Activated naive CD4-positive, alpha-beta T cell treated with anti-CD3 and anti-CD28 coated beads, Interleukin-2, amount 50 U/mL, for 24 hours (primary cell): ENCODE data around the gene ATE1.
"Not testable (repeated sequence)": the region's sequence is repeated elsewhere in the genome, so short reads cannot be mapped to it uniquely, and the experiment has no call there.

ENCODE experiments used
- H3K27ac Mint-ChIP-seq: one replicate; pipeline ENCODE4 v1.8.0; 2021; ENCODE audit warnings: mild to moderate bottlenecking, mixed read lengths
- H3K27me3 Mint-ChIP-seq: one replicate; pipeline ENCODE4 v1.8.0; 2021; ENCODE audit warnings: mixed read lengths
- H3K36me3 Mint-ChIP-seq: one replicate; pipeline ENCODE4 v1.8.0; 2021; ENCODE audit warnings: mixed read lengths
- H3K4me1 Mint-ChIP-seq: one replicate; pipeline ENCODE4 v1.8.0; 2021; ENCODE audit warnings: mixed read lengths
- H3K4me3 Mint-ChIP-seq: one replicate; pipeline ENCODE4 v1.8.0; 2021; ENCODE audit warnings: mild to moderate bottlenecking, mixed read lengths
- H3K9me3 Mint-ChIP-seq: one replicate; pipeline ENCODE4 v1.8.0; 2021; ENCODE audit warnings: mixed read lengths

ATE1 gene

GRCh38 chr10:121942749-121943416 lies 15.1 kb upstream of the ATE1 start:
- Mint-ChIP-seq H3K27ac (no peak overlapping the region), H3K4me1 (no peaks in the 10 kb centered on the region), H3K27me3 (peaks cover 9% of the 10 kb centered on the region), H3K36me3 (no peaks in the 10 kb centered on the region), H3K4me3 (no peak overlapping the region), H3K9me3 (no peaks in the 10 kb centered on the region)

- Mint-ChIP-seq H3K4me3 (no peak overlapping the region), H3K4me1 (no peaks in the 10 kb centered on the region), H3K36me3 (no peaks in the 10 kb centered on the region), H3K9me3 (no peaks in the 10 kb centered on the region), H3K27me3 (peaks cover 9% of the 10 kb centered on the region), H3K27ac (no peak overlapping the region)
Observed at GRCh38 chr10:121941532-121941931, 13.7 kb upstream of the ATE1 start.

GRCh38 chr10:121936295-121936694 lies 8.5 kb upstream of the ATE1 start:
- H3K9me3 Mint-ChIP-seq, result no peaks in the 10 kb centered on the region
- no peak overlapping the region for H3K4me3 Mint-ChIP-seq
- H3K27ac Mint-ChIP-seq, result no peak overlapping the region
- H3K27me3 Mint-ChIP-seq, result peaks cover 5% of the 10 kb centered on the region
- no peaks in the 10 kb centered on the region for H3K4me1 Mint-ChIP-seq
- H3K36me3 Mint-ChIP-seq, result no peaks in the 10 kb centered on the region

GRCh38 chr10:121935702-121936101 lies 7.9 kb upstream of the ATE1 start:
- Mint-ChIP-seq H3K4me3 (no peak overlapping the region), H3K27ac (no peak overlapping the region), H3K4me1 (no peaks in the 10 kb centered on the region), H3K27me3 (peaks cover 5% of the 10 kb centered on the region), H3K9me3 (no peaks in the 10 kb centered on the region), H3K36me3 (no peaks in the 10 kb centered on the region)

DNA sequence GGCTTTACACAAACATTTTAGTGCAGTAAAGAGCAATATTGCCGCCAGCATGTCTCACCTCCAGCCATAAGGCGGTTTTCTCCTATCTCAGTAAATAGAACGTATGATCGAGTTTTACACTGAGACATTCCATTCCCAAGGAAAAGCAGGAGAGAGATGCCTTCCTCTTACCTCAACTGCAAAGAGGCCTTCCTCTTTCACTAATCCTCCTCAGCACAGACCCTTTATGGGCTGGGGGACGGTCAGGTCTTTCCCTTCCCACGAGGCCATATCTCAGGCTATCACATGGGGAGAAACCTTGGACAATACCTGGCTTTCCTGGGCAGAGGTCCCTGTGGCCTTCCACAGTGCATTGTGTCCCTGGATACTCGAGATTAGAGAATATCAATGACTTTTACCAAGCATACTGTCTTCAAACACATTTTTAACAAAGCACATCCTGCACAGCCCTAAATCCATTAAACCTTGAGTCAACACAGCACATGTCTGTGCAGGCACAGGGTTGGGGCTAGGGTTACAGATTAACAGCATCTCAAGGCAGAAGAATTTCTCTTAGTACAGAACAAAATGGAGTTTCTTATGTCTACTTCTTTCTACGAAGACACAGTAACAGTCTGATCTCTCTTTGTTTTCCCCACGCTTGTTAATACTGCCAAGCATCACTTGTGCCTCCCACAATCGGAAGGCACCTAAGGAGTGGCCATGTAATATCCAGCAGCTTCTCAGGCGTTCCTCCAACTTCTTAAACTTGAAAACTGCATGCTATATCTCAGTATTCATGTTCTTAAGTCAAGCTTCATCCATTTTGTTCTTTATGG lies 2.6 kb upstream of the ATE1 start:
- H3K27ac Mint-ChIP-seq, H3K27me3 Mint-ChIP-seq, H3K36me3 Mint-ChIP-seq, H3K9me3 Mint-ChIP-seq: not testable (repeated sequence)
- peak overlapping the region; percentile 62 for H3K4me3 Mint-ChIP-seq
- peaks cover 25% of the 10 kb centered on the region for H3K4me1 Mint-ChIP-seq

DNA sequence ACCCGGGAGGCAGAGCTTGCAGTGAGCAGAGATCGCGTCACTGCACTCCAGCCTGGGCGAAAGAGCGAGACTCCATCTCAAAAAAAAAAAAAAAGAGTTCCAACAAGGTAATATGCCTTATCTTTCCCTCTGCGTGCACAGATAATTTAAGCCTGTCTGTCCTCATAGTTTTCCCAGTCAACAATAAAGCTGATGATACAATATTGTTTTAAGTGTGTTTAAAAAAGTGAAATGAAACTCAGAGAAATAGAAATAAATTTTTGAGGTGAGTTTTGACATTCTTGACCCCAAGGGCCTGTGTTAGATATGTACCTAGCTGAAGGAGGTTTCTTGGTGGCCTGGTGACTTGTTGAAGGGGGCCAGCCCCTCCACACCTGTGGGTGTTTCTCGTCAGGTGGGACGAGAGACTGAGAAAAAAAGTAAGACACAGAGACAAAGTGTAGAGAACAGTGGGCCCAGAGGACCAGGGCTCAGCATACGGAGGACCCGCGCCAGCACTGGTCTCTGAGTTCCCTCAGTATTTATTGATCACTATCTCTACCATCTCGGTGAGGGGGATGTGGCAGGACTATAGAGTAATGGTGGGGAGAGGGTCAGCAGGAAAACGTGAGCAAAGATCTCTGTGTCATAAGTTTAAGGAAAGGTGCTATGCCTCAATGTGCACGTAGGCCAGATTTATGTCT lies 1.9 kb upstream of the ATE1 start:
- H3K9me3 Mint-ChIP-seq, H3K36me3 Mint-ChIP-seq, H3K27me3 Mint-ChIP-seq: not testable (repeated sequence)
- Mint-ChIP-seq H3K4me1 (peaks cover 32% of the 10 kb centered on the region), H3K4me3 (peak overlapping the region; percentile 62), H3K27ac (peak overlapping the region; percentile 68)

- no peaks in the 10 kb centered on the region for H3K27me3 Mint-ChIP-seq
- no peaks in the 10 kb centered on the region for H3K36me3 Mint-ChIP-seq
Observed at GRCh38 chr10:121928528-121928884, 675 bp upstream of the ATE1 start.

GRCh38 chr10:121927318-121927840 lies 452 bp downstream of the ATE1 start:
- no peaks in the 10 kb centered on the region for H3K9me3 Mint-ChIP-seq
- peak overlapping the region; percentile 80 for H3K27ac Mint-ChIP-seq
- H3K4me1 Mint-ChIP-seq, result peaks cover 38% of the 10 kb centered on the region

More at GRCh38 chr10:121928528-121928884, 675 bp upstream of the ATE1 start:
- Mint-ChIP-seq H3K4me3 (peak overlapping the region; percentile 90), H3K4me1 (peaks cover 32% of the 10 kb centered on the region), H3K9me3 (no peaks in the 10 kb centered on the region), H3K27ac (peak overlapping the region; percentile 89)

DNA sequence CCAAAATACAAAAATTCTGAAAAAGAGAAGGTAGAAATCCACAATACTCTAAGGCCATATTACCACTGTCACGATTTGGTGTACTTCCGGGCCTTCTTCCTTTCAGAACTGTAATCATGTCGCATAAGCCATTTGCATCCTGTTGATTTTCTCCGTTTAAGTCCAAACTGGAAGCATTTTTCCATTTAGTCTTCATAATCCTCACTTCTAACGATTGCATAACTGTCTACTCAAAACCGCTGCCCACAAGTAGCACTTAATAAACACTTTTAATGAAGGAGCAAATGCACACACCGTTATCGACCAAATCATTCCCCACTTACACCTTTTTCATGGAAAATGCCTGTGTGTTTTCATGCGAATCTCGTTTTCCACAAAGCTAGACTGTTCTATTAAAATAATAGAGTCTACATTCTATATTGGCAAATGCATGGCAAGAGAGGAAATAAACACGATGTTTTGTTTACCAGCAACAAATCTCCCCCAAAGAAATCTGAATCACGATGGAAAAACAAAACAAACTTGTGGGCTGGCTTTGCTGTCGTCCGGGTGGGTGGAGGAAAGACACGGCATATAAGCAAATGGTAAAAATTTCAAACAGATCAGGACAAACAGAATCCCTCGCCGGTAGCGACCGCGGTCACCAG lies 1.0 kb downstream of the ATE1 start:
- Mint-ChIP-seq H3K27ac (peak overlapping the region; percentile 80), H3K4me3 (peak overlapping the region; percentile 90), H3K27me3 (no peaks in the 10 kb centered on the region), H3K4me1 (peaks cover 38% of the 10 kb centered on the region), H3K9me3 (no peaks in the 10 kb centered on the region), H3K36me3 (peaks cover 3% of the 10 kb centered on the region)

More at GRCh38 chr10:121927318-121927840, 452 bp downstream of the ATE1 start:
- H3K36me3 Mint-ChIP-seq, result peaks cover 3% of the 10 kb centered on the region
- peak overlapping the region; percentile 90 for H3K4me3 Mint-ChIP-seq
- H3K27me3 Mint-ChIP-seq, result no peaks in the 10 kb centered on the region

- peak overlapping the region; percentile 54 for H3K4me3 Mint-ChIP-seq
- H3K9me3 Mint-ChIP-seq, result no peaks in the 10 kb centered on the region
- H3K27me3 Mint-ChIP-seq, result no peaks in the 10 kb centered on the region
- peaks cover 38% of the 10 kb centered on the region for H3K4me1 Mint-ChIP-seq
- peaks cover 3% of the 10 kb centered on the region for H3K36me3 Mint-ChIP-seq
- no peak overlapping the region for H3K27ac Mint-ChIP-seq
Observed at GRCh38 chr10:121926157-121926556, 1.7 kb downstream of the ATE1 start.

DNA sequence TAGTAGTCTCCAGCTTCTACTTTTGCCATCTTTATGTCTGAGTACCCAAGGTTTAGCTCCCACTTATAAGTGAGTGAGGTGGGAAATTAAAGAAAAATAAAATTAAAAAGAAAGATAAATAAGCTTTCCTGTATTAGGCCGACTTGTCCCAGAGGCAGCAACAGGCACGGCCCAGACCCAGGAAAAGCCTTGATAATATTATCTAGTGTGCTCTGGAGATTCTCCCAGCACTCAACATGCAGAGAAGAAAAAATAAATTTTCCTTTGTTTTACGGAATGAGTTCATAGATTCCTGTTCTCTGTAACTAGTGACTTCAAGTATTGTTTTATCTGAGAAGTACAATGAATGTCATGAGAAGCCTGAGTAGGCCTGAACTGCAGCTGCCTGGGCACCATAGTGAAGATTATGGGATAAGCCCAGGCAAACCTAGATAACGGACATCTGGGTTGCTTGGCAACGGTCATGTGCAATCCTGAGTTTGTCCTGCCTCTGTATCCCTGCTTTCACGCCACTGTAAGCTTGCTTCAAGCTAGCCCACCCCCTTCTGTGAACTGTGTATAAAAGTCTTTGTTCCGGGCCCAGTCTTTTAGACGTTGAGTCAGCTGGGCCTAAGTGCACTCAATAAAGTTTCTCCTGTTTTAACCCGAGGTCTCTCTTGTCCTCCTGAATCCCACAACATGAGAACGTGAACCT lies 6.4 kb downstream of the ATE1 start:
- Mint-ChIP-seq H3K9me3 (no peaks in the 10 kb centered on the region), H3K36me3 (peaks cover 9% of the 10 kb centered on the region), H3K4me1 (peaks cover 20% of the 10 kb centered on the region), H3K4me3 (no peak overlapping the region), H3K27me3 (no peaks in the 10 kb centered on the region), H3K27ac (no peak overlapping the region)

GRCh38 chr10:121919666-121920065 lies 8.2 kb downstream of the ATE1 start:
- H3K36me3 Mint-ChIP-seq, result peaks cover 12% of the 10 kb centered on the region
- no peak overlapping the region for H3K4me3 Mint-ChIP-seq

GRCh38 chr10:121918800-121919199 lies 9.0 kb downstream of the ATE1 start:
- not testable (repeated sequence) for H3K9me3 Mint-ChIP-seq, H3K4me3 Mint-ChIP-seq, H3K27me3 Mint-ChIP-seq, H3K27ac Mint-ChIP-seq
- peaks cover 12% of the 10 kb centered on the region for H3K4me1 Mint-ChIP-seq
- peaks cover 12% of the 10 kb centered on the region for H3K36me3 Mint-ChIP-seq

More at GRCh38 chr10:121919666-121920065, 8.2 kb downstream of the ATE1 start:
- H3K27ac Mint-ChIP-seq, result no peak overlapping the region
- no peaks in the 10 kb centered on the region for H3K27me3 Mint-ChIP-seq
- H3K9me3 Mint-ChIP-seq, result no peaks in the 10 kb centered on the region
- peaks cover 12% of the 10 kb centered on the region for H3K4me1 Mint-ChIP-seq

- no peak overlapping the region for H3K4me3 Mint-ChIP-seq
- no peaks in the 10 kb centered on the region for H3K9me3 Mint-ChIP-seq
- peaks cover 10% of the 10 kb centered on the region for H3K4me1 Mint-ChIP-seq
- H3K27me3 Mint-ChIP-seq, result no peaks in the 10 kb centered on the region
- H3K27ac Mint-ChIP-seq, result no peak overlapping the region
- H3K36me3 Mint-ChIP-seq, result peaks cover 12% of the 10 kb centered on the region
Observed at GRCh38 chr10:121914661-121915060, 13.2 kb downstream of the ATE1 start.

DNA sequence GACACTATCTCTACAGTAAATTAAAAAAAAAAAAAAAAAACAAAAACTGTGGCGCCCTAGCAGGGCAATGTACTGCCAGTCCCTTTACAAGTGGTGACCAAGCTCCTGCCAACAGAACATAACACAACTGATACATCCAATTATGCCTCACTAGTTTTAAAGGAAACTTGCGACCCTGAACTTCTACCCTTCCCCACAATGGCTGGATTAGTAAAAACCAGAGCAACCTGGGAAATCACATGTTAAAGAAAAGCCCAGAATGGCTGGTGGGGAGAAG lies 16.5 kb downstream of the ATE1 start:
- Mint-ChIP-seq H3K27me3 (no peaks in the 10 kb centered on the region), H3K4me3 (no peak overlapping the region), H3K4me1 (peaks cover 4% of the 10 kb centered on the region), H3K36me3 (peaks cover 9% of the 10 kb centered on the region), H3K9me3 (no peaks in the 10 kb centered on the region), H3K27ac (no peak overlapping the region)
